Measurements from ENCODE around the gene CD38. TPM values are rescaled to one million over a fixed set of nuclear protein-coding genes. Genes with fewer than 3 reads are reported as not detected.
"Not testable (repeated sequence)": the region's sequence is repeated elsewhere in the genome, so short reads cannot be mapped to it uniquely, and the experiment has no call there.

The CD38 gene
- total RNA-seq, 1 donor from 2014 or later = 0.15 TPM

DNA sequence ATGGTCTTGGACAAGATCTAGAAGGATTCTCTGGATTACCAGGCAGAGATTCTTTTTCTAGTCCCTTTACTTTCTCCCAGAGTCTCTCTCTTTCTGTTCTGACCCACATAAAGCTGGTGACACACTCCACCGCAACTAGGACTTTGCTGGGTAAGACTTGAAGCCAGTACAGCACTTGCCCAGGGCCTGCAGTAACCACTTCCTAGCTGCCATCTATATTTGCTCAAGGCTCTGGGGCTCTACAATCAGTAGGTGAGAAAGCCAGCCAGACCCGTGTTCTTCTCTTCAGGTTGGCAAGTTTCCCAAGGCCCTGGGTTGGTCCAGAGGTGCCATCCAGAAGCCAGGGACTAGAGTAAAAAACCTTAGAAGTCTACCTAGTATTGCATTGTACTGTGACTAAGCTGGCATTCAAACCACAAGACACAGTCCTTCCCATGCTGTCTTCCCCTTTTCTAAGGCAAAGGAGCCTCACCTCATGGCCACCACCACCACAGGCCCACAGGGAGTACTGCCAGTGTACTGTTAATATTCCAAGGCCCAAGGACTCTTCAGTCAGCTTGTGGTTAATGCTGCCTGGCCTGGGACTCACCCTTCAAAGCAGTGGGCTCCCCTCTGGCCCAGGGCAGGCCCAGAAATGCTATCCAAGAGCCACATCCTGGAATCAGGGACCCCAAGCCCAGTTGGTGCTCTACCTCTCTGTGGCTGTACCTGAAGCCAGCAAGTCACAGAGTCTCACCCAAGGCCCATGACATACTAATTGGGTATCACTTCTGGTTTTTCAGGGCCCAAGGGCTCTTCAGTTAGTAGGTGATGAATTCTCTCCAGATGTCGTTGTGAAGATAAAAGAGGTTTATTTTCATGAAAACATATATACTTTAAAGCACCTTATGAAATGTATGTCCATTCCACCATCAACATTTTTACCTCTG lies 54.7 kb downstream of the CD38 start:
- Mint-ChIP-seq H3K9me3 (ENCODE audit: unreplicated experiment) (no peaks in the 10 kb centered on the region), H3K27ac (ENCODE audit: unreplicated experiment) (no peak overlapping the region), H3K36me3 (ENCODE audit: low read depth, unreplicated experiment) (no peaks in the 10 kb centered on the region), H3K4me3 (ENCODE audit: unreplicated experiment) (no peak overlapping the region), H3K27me3 (ENCODE audit: unreplicated experiment) (no peaks in the 10 kb centered on the region), H3K4me1 (ENCODE audit: unreplicated experiment) (no peaks in the 10 kb centered on the region)
- no peak for DNase-seq (ENCODE audit: low spot score)
- TF ChIP-seq, protein P1, sequence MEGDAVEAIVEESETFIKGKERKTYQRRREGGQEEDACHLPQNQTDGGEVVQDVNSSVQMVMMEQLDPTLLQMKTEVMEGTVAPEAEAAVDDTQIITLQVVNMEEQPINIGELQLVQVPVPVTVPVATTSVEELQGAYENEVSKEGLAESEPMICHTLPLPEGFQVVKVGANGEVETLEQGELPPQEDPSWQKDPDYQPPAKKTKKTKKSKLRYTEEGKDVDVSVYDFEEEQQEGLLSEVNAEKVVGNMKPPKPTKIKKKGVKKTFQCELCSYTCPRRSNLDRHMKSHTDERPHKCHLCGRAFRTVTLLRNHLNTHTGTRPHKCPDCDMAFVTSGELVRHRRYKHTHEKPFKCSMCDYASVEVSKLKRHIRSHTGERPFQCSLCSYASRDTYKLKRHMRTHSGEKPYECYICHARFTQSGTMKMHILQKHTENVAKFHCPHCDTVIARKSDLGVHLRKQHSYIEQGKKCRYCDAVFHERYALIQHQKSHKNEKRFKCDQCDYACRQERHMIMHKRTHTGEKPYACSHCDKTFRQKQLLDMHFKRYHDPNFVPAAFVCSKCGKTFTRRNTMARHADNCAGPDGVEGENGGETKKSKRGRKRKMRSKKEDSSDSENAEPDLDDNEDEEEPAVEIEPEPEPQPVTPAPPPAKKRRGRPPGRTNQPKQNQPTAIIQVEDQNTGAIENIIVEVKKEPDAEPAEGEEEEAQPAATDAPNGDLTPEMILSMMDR (IDR thresholded peaks at IDR 0.05; ENCODE audit: unreplicated experiment) = no peak

- H3K27me3 Mint-ChIP-seq (ENCODE audit: unreplicated experiment) = no peaks in the 10 kb centered on the region
- TF ChIP-seq, protein P1 (IDR thresholded peaks at IDR 0.05; ENCODE audit: unreplicated experiment) = no peak
- H3K9me3 Mint-ChIP-seq (ENCODE audit: unreplicated experiment) = no peaks in the 10 kb centered on the region
- H3K4me3 Mint-ChIP-seq (ENCODE audit: unreplicated experiment) = no peak overlapping the region
- no peaks in the 10 kb centered on the region for H3K4me1 Mint-ChIP-seq (ENCODE audit: unreplicated experiment)
- no peak overlapping the region for H3K27ac Mint-ChIP-seq (ENCODE audit: unreplicated experiment)
- DNase-seq (ENCODE audit: low spot score) = no peak
- no peaks in the 10 kb centered on the region for H3K36me3 Mint-ChIP-seq (ENCODE audit: low read depth, unreplicated experiment)
Measured at GRCh38 chr4:15833801-15834200, 55.7 kb downstream of the CD38 start.

GRCh38 chr4:15836362-15836761 lies 58.2 kb downstream of the CD38 start:
- no peak overlapping the region for H3K27ac Mint-ChIP-seq (ENCODE audit: unreplicated experiment)
- H3K4me1 Mint-ChIP-seq (ENCODE audit: unreplicated experiment) = no peaks in the 10 kb centered on the region
- H3K36me3 Mint-ChIP-seq (ENCODE audit: low read depth, unreplicated experiment) = no peaks in the 10 kb centered on the region
- no peaks in the 10 kb centered on the region for H3K27me3 Mint-ChIP-seq (ENCODE audit: unreplicated experiment)
- TF ChIP-seq, protein P1 (IDR thresholded peaks at IDR 0.05; ENCODE audit: unreplicated experiment) = no peak
- H3K9me3 Mint-ChIP-seq (ENCODE audit: unreplicated experiment) = no peaks in the 10 kb centered on the region
- no peak for DNase-seq (ENCODE audit: low spot score)
- H3K4me3 Mint-ChIP-seq (ENCODE audit: unreplicated experiment) = no peak overlapping the region

DNA sequence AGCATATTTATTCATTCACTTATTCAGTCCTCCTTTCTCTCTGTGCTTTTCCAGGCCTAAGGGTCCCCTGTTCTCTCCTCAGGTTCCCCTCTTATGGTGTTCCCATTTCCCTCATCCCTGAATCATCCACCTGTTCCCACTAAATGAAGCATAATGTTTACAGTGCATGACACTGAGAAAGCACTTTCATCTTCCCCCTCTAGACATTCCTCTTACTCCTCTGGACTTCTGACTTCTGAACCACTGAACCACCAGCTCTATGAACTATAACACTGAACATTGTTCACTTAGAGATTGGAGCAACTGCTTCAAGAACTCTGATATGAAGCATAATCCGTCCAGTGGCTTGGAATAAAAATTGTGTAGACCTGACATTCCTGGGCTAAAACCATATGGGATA lies 59.5 kb downstream of the CD38 start:
- no peak for DNase-seq (ENCODE audit: low spot score)
- TF ChIP-seq, protein P1 (IDR thresholded peaks at IDR 0.05; ENCODE audit: unreplicated experiment) = no peak
- Mint-ChIP-seq H3K4me1 (ENCODE audit: unreplicated experiment) (no peaks in the 10 kb centered on the region), H3K4me3 (ENCODE audit: unreplicated experiment) (no peak overlapping the region), H3K27ac (ENCODE audit: unreplicated experiment) (no peak overlapping the region), H3K27me3 (ENCODE audit: unreplicated experiment) (no peaks in the 10 kb centered on the region), H3K9me3 (ENCODE audit: unreplicated experiment) (no peaks in the 10 kb centered on the region), H3K36me3 (ENCODE audit: low read depth, unreplicated experiment) (no peaks in the 10 kb centered on the region)

DNA sequence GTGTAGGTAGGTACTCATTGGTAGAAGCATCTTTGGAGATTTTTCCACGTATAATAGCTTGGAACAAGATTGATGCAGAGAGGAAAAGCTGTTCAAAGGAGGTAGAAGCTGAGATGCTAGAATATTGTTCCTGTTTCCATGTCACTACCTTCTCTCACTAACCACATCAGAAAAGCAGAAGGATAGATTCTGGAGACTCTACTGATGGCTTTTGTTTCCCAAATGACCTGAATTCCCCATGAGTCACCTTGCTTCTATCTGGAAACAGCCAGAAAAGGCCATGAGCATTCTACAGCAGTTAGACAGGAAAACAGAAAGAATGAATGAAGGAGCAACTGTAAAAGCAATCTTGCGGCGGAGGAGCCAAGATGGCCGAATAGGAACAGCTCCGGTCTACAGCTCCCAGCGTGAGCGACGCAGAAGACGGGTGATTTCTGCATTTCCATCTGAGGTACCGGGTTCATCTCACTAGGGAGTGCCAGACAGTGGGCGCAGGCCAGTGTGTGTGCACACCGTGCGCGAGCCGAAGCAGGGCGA lies 63.1 kb downstream of the CD38 start:
- not testable (repeated sequence) for DNase-seq (ENCODE audit: low spot score); H3K27me3 Mint-ChIP-seq (ENCODE audit: unreplicated experiment); H3K27ac Mint-ChIP-seq (ENCODE audit: unreplicated experiment); H3K4me3 Mint-ChIP-seq (ENCODE audit: unreplicated experiment); H3K9me3 Mint-ChIP-seq (ENCODE audit: unreplicated experiment); H3K36me3 Mint-ChIP-seq (ENCODE audit: low read depth, unreplicated experiment); H3K4me1 Mint-ChIP-seq (ENCODE audit: unreplicated experiment)

All from endothelial cell (in vitro differentiated cells).